Hypothalamus (tissue), 51 donors: ENCODE results near the gene DSC3.
"Not testable (repeated sequence)": the region's sequence is repeated elsewhere in the genome, so short reads cannot be mapped to it uniquely, and the experiment has no call there.

Experiments
- DNase-seq, 51 donors: peaks; one replicate each; lab custom pipeline; 2025; lab: John Stamatoyannopoulos, UW

Gene DSC3

DNA sequence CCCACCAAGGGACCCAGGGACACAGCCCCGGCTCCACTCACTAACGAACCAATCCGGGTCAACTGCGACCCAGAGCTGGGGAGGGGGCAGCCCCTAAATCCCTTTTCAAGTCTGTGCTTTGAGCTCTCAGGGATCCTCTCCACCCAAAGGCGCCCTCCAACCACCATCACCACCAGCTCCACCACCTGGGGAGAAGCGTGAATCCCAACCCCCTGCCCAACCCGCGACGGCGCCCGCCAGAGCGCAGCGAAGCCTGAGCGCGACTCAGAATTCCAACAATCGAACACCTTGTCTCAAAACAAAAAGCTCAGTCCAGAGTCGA, 497 bp downstream of the DSC3 start:
- DNase-seq: no peak

GRCh38 chr18:31041271-31042083, 1.1 kb downstream of the DSC3 start:
- no peak for DNase-seq

- no peak for DNase-seq
Observed at GRCh38 chr18:31040686-31041270, 1.8 kb downstream of the DSC3 start.

- DNase-seq: no peak
Observed at GRCh38 chr18:31039426-31039825, 3.1 kb downstream of the DSC3 start.

DNA sequence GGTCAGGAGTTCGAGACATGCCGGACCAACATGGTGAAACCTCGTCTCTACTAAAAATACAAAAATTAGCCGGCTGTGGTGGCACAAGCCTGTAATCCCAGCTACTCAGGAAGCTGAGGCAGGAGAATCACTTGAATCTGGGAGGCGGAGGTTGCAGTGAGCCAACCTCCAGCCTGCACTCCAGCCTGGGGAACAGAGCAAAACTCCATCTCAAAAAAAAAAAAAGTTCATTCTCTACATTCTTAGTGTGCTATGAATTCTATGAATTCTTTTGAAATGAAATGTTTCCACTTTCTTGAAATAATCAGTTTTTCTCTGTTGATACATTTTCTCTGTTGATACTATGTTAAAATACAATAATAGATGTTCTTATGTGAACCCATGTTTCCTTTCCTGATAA, 4.9 kb downstream of the DSC3 start:
- not testable (repeated sequence) for DNase-seq

- no peak for DNase-seq
Observed at GRCh38 chr18:31034541-31034940, 8.0 kb downstream of the DSC3 start.

DNA sequence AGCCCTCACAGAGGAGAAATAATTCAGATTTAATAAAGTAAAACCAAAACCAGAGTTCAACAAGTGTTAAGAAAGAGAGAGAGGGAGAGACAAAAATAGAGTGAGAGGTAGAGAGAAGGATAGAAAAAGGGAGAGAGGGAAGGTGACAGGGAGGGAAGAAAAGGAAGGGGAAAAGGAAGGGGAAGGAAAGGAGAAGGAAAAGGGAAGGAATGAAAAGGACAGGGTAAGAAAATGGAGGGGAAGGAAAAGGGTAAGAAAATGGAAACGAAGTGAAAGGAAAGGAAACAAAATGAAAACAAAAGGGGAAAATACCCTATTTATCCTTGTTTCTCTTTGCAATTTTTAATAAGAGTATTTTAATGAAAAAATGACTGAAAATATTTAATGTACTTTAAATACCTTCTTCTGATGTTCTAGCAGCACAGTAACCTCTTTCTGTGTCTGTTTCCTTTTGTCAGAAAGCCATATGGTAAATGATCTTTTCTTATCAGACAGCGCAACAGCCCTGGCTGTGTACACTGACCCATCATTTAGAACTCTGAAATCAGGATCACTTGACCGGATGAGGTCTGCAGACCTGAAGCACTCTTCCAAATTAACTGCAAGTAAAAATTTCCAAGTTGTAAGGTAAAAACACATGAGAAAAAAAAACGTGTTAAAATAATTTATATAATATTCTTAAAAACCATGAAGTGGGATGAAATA, 11.8 kb downstream of the DSC3 start:
- DNase-seq: no peak

DNA sequence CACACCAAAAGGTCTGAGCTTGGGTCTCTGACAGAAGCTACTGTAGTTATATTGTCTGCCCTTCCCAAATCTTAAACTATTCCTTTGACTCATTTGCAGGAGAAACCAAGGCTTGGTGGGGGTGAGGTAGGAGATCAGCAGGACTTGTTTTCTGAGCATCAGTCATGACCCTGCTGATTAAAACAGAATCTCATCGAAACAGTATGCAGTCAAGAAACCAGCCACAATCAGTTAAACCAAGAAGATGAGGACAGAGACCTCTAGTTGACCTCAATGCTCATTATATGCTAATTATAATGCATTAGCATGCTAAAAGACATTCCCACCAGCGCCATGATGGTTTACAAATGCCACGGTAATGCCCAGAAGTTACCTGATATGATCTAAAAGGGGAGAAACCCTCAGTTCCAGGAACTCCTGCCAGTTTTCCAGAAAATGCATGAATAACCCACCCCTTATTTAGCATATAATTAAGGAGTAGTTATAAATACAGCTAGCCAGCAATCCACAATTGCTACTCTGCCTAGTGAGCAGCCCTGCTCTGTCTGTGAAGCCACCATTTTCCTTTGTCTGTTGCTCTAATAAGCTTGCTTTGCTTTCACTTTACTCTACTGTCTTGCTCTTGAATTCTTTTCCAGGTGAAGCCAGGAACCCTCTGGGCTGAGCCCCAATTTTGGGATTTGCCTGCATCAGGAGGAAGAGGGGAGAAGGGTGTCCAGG, 26.7 kb downstream of the DSC3 start:
- DNase-seq: no peak

DNA sequence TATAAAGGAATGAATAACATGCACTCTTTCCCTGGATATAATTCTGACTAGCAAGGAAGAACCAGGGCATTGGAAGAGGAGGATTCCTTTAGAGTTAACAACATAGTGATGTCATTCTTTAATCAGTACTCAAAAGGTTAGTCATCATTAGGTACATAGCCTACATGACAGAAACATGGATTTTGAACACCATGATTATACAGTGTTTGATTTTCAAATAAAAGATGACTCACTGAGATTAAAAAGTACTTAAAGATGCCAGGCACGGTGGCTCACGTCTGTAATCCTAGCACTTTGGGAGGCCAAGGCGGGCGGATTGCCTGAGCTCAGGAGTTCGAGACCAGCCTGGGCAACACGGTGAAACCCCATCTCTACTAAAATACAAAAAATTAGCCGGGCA, 31.1 kb downstream of the DSC3 start:
- DNase-seq: not testable (repeated sequence)

DNA sequence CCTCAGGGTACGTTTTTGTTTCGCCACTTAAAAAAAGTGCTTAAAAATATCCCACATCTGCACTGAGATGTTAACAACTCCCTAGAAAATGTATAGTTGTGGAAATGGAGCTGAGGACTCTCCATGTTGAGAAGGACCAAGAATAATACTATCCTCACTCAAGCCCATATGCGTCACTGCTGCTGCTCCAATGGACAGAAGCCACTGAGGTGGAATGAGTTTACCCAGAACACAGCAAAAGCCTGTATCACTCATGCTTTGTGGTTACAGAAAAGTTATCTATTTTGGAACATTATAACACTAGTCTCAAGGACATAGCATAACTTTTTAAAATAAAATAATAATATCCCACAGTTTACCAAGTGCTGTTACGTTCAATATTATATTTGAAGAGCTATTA, 31.9 kb downstream of the DSC3 start:
- no peak for DNase-seq

GRCh38 chr18:30999887-31000628, 42.5 kb downstream of the DSC3 start:
- no peak for DNase-seq

DNA sequence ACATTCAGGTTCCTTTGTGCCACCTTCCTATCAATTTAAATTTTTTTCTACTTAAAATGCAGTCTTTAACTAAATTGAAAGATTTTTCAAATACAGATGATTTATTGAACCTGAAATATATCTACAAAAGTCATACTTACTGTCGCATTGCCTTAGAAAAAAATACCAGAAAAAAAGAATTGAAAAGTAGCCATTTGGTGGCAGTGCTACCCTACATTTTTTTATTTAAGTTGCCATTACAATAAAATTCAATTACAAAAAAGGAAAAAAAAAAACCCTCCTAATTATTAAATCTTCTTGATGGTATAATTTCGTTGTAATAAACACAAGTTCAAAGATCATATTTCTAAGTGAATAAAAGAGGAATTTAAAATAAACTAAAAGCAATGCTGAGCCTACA, 43.4 kb downstream of the DSC3 start:
- no peak for DNase-seq

- DNase-seq: no peak
Observed at GRCh38 chr18:30997223-30997622, 45.3 kb downstream of the DSC3 start.

DNA sequence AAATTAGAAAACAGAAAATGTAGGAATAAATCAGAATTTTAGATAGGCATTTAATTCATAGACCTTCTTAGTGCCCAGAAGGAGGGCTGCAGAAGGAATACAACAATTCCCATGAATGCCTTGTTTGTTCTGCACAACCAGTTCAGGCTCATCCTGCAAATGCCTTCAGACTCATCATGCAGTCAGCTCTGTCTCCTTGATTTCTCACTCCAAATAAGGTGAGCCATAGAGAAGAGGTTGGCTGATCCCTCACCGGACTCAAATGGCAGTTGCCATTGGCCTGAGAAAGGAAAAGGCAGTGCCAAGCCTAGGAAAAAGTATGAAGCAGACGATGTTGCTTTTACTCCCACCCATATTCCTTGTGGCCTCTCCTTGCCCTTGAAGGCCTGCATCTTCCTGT, 50.3 kb downstream of the DSC3 start:
- no peak for DNase-seq

DNA sequence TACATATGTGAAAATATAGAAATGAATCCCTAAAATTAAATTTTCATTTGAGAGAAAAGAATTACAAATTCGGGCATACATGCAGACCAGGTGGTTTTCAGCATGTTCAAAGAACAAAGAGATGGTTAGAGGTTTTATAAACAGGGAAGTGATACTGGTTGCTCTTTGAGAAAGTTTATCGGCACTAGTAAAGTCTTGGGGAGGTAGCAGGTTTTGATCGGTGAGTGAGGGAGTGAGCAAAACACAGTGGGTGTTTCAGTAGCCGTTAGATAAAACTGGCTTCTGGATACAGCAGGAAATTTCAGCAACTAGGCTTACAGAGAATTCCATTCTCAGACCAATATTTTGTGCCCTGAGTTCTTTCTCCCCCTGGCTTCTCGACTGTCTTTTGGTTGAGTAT, 51.1 kb downstream of the DSC3 start:
- DNase-seq: no peak

DNA sequence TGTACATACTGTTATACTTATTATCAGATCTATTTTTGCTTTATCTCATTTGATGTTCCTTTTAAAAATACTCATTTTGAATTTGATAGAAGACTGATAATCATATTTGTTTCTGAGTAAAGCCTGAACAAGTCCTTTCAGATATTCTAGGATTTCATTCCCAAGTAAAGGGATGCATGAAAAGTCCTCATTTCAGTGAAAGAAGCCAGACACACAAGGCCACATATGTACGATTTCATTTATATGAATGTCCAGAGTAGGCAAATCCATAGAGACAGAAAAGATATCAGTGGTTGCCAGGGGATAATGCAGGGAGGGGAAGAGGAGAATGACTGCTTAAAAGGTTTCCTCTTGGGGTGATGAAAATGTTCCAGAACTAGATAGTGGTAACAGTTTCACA, 53.4 kb downstream of the DSC3 start:
- DNase-seq: no peak

- no peak for DNase-seq
Observed at GRCh38 chr18:30988440-30988839, 54.1 kb downstream of the DSC3 start.

GRCh38 chr18:30987467-30988241, 54.9 kb downstream of the DSC3 start:
- no peak for DNase-seq

- DNase-seq: no peak
Observed at GRCh38 chr18:30985753-30986152, 56.8 kb downstream of the DSC3 start.
